Lower leg skin (tissue), 3 donors: ENCODE measurements around the gene CEBPZOS.

Source experiments
- POLR2A ChIP-seq, 2 donors: fragments of 450-650 bp; IDR thresholded peaks; one replicate each; pipeline ENCODE4 v1.6.1; 2016 to 2017; ENCODE audit warnings: antibody characterized with exemption in 2 of 2, mild to moderate bottlenecking in 1 of 2, moderate library complexity in 1 of 2
- TF ChIP-seq, protein P1 (sequence below), 3 donors: fragments of 450-650 bp; IDR thresholded peaks; one replicate each; pipeline ENCODE4 v1.5.1; 2016; ENCODE audit warnings: antibody characterized with exemption in 3 of 3, mild to moderate bottlenecking in 3 of 3, moderate library complexity in 2 of 3

- TF ChIP-seq, protein P1, sequence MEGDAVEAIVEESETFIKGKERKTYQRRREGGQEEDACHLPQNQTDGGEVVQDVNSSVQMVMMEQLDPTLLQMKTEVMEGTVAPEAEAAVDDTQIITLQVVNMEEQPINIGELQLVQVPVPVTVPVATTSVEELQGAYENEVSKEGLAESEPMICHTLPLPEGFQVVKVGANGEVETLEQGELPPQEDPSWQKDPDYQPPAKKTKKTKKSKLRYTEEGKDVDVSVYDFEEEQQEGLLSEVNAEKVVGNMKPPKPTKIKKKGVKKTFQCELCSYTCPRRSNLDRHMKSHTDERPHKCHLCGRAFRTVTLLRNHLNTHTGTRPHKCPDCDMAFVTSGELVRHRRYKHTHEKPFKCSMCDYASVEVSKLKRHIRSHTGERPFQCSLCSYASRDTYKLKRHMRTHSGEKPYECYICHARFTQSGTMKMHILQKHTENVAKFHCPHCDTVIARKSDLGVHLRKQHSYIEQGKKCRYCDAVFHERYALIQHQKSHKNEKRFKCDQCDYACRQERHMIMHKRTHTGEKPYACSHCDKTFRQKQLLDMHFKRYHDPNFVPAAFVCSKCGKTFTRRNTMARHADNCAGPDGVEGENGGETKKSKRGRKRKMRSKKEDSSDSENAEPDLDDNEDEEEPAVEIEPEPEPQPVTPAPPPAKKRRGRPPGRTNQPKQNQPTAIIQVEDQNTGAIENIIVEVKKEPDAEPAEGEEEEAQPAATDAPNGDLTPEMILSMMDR (IDR thresholded peaks at IDR 0.05) = no peak
- no peak for TF ChIP-seq POLR2A (IDR thresholded peaks at IDR 0.05)
Measured at GRCh38 chr2:37243435-37243834, 47.1 kb downstream of the CEBPZOS start.
